Uterus (tissue), 4 donors: ENCODE results near the gene OR3A2. TPM values are rescaled to one million over a fixed set of nuclear protein-coding genes. Genes with fewer than 3 reads are reported as not detected.
"Not testable (repeated sequence)": the region's sequence is repeated elsewhere in the genome, so short reads cannot be mapped to it uniquely, and the experiment has no call there.

Source experiments
- DNase-seq, 2 donors: peaks; one replicate each; pipeline ENCODE4 v3.0.0-alpha.2; 2019 to 2020
- H3K27ac ChIP-seq, 2 donors: fragments of 200-600 bp; sonication (generic); 1 replicate in 1 of 2; 2 replicates in 1 of 2; pipeline ENCODE4 v1.5.1; 2016 to 2018
- H3K27me3 ChIP-seq, 2 donors: fragments of 200-600 bp; sonication (generic); one replicate each; pipeline ENCODE4 v1.5.1; 2018 to 2019; ENCODE audit warnings: control low read depth in 1 of 2
- H3K36me3 ChIP-seq, 2 donors: fragments of 200-600 bp; sonication (generic); one replicate each; pipeline ENCODE4 v1.5.1; 2019; ENCODE audit warnings: control low read depth in 1 of 2
- H3K4me1 ChIP-seq, 2 donors: fragments of 200-600 bp; sonication (generic); one replicate each; pipeline ENCODE4 v1.5.1; 2018 to 2019; ENCODE audit warnings: control low read depth in 1 of 2
- H3K4me3 ChIP-seq, 2 donors: fragments of 200-600 bp; sonication (generic); 1 replicate in 1 of 2; 2 replicates in 1 of 2; pipeline ENCODE4 v1.5.1; 2018 to 2019; ENCODE audit warnings: mild to moderate bottlenecking in 1 of 2
- H3K9me3 ChIP-seq, 2 donors: fragments of 200-600 bp; sonication (generic); one replicate each; pipeline ENCODE4 v1.5.1; 2019; ENCODE audit warnings: control low read depth in 1 of 2
- CTCF ChIP-seq, 4 experiments: fragments of 200-600 bp in 2 of 4; fragments of 450-650 bp in 2 of 4; sonication (generic) in 2 of 4; IDR thresholded peaks; one replicate each; pipeline ENCODE4 v1.5.1; 2016 to 2019; ENCODE audit warnings: antibody characterized with exemption in 4 of 4, mild to moderate bottlenecking in 2 of 4, moderate library complexity in 1 of 4
- POLR2A ChIP-seq, 2 donors: fragments of 450-650 bp; IDR thresholded peaks; one replicate each; pipeline ENCODE4 v1.6.1; 2016; ENCODE audit warnings: antibody characterized with exemption in 2 of 2, mild to moderate bottlenecking in 1 of 2, moderate library complexity in 1 of 2
- intact Hi-C: fragments of 100-400 bp; cut with DNase I; formaldehyde crosslinking; loops from one replicate; pipeline ENCODE4 v1.15.1; 2023; ENCODE audit warnings: low total_unique reads
- total RNA-seq, 4 donors: library from RNA; depleted of rRNA in 3 of 4; stranded (reverse); fragments of >200 nt in 3 of 4; gene quantifications; one replicate each; pipeline versions ENCODE4 v1.1.0 to v1.2.4, GENCODE V29; 2014 to 2023
- donor health status: DM: yes; HTN: yes; CAD: no.

Gene OR3A2
- total RNA-seq, 4 donors from 2014 or later: not detected

- Histone ChIP-seq H3K9me3 (no peaks in the 10 kb centered on the region), H3K4me3 (no peak within 1 kb of the TSS), H3K27ac (no peak within 1 kb of the TSS), H3K4me1 (no peaks in the 10 kb centered on the region), H3K27me3 (no peaks in the 10 kb centered on the region), H3K36me3 (no peaks in the 10 kb centered on the region)
- TF ChIP-seq POLR2A (IDR thresholded peaks at IDR 0.05) (no peak), CTCF (IDR thresholded peaks at IDR 0.05) (no peak)
- DNase-seq: no peak
- intact Hi-C loops: no loop called here
Observed at GRCh38 chr17:3411070-3411469, 25.0 kb upstream of the OR3A2 start, which contains the start of gene OR3A3. TSS of gene OR3A3 (plus strand) at chr17:3411370.

GRCh38 chr17:3403856-3404255 lies 17.7 kb upstream of the OR3A2 start:
- H3K9me3 ChIP-seq, DNase-seq, H3K27ac ChIP-seq, H3K4me1 ChIP-seq, H3K27me3 ChIP-seq, H3K4me3 ChIP-seq, intact Hi-C loops, H3K36me3 ChIP-seq: not testable (repeated sequence)

GRCh38 chr17:3401786-3402185 lies 15.7 kb upstream of the OR3A2 start:
- no peaks in the 10 kb centered on the region for H3K36me3 ChIP-seq
- no peaks in the 10 kb centered on the region for H3K27me3 ChIP-seq
- H3K4me3 ChIP-seq: no peak overlapping the region
- no peaks in the 10 kb centered on the region for H3K4me1 ChIP-seq
- no peak for DNase-seq
- intact Hi-C loops: no loop called here
- H3K9me3 ChIP-seq: no peaks in the 10 kb centered on the region
- no peak overlapping the region for H3K27ac ChIP-seq
- no peak for TF ChIP-seq CTCF (IDR thresholded peaks at IDR 0.05)
- TF ChIP-seq POLR2A (IDR thresholded peaks at IDR 0.05): no peak

GRCh38 chr17:3400055-3400454 lies 13.9 kb upstream of the OR3A2 start:
- H3K4me1 ChIP-seq: no peaks in the 10 kb centered on the region
- intact Hi-C loops: no loop called here
- TF ChIP-seq CTCF (IDR thresholded peaks at IDR 0.05): no peak
- no peak for TF ChIP-seq POLR2A (IDR thresholded peaks at IDR 0.05)
- no peaks in the 10 kb centered on the region for H3K27me3 ChIP-seq
- H3K36me3 ChIP-seq: no peaks in the 10 kb centered on the region
- no peak for DNase-seq
- no peak overlapping the region for H3K27ac ChIP-seq
- no peaks in the 10 kb centered on the region for H3K9me3 ChIP-seq
- H3K4me3 ChIP-seq: no peak overlapping the region

GRCh38 chr17:3398310-3398709 lies 12.2 kb upstream of the OR3A2 start, which contains the start of gene OR1E1:
TSS of gene OR1E1 (minus strand) at chr17:3398410. CDS start at chr17:3398410, 0 bp downstream.
- Histone ChIP-seq H3K27ac (no peak within 1 kb of the TSS), H3K9me3 (no peaks in the 10 kb centered on the region), H3K4me3 (no peak within 1 kb of the TSS), H3K27me3 (no peaks in the 10 kb centered on the region), H3K36me3 (no peaks in the 10 kb centered on the region), H3K4me1 (no peaks in the 10 kb centered on the region)
- TF ChIP-seq CTCF (IDR thresholded peaks at IDR 0.05) (no peak), POLR2A (IDR thresholded peaks at IDR 0.05) (no peak)
- intact Hi-C loops: no loop called here
- DNase-seq: no peak

GRCh38 chr17:3397801-3398200 lies 11.7 kb upstream of the OR3A2 start:
- H3K27me3 ChIP-seq, intact Hi-C loops, H3K27ac ChIP-seq, H3K36me3 ChIP-seq, H3K4me3 ChIP-seq, DNase-seq, H3K9me3 ChIP-seq, H3K4me1 ChIP-seq: not testable (repeated sequence)
